B cell (primary cell): ENCODE data around the gene SMC3. TPM values are rescaled to one million over a fixed set of nuclear protein-coding genes. Genes with fewer than 3 reads are reported as not detected.

Experiments
- ATAC-seq: fragments of 200-7000 bp; cut with Tn5 transposase; one replicate; pipeline ENCODE4 v1.10.0; 2021; ENCODE audit warnings: low read depth, mild to moderate bottlenecking, moderate number of reproducible peaks, moderate library complexity
- CTCF ChIA-PET: fragments of 350-600 bp; sonication (Branson Sonifier 250); formaldehyde crosslinking; loops from one replicate; lab custom pipeline; 2021; ENCODE audit warnings: antibody characterized with exemption, inconsistent platforms; lab: Charles Lee
- POLR2A ChIA-PET: fragments of 350-600 bp; sonication (Branson Sonifier 250); formaldehyde crosslinking; loops from one replicate; lab custom pipeline; 2021; ENCODE audit warnings: antibody characterized with exemption; lab: Charles Lee
- DNase-seq: peaks from one replicate; pipeline ENCODE4 v3.0.0; 2013
- H2AFZ ChIP-seq: 2 replicates; pipeline ENCODE4 v1.6.1; 2012; ENCODE audit warnings: mild to moderate bottlenecking, low read depth, low read length; ENCODE audit not compliant: insufficient read depth, poor library complexity, severe bottlenecking
- H3K27ac ChIP-seq, 2 donors: 1 replicate in 1 of 2; 2 replicates in 1 of 2; pipeline ENCODE4 v1.5.1; 2012 to 2013; ENCODE audit warnings: low read length in 2 of 2, mild to moderate bottlenecking in 2 of 2, moderate library complexity in 1 of 2
- H3K27me3 ChIP-seq, 4 experiments: fragments of 200-600 bp in 1 of 4; sonication (generic) in 1 of 4; replicated peaks in 1 of 4; 1 replicate in 2 of 4; 2 replicates in 2 of 4; pipeline versions ENCODE4 v1.6.1 to v1.7.0; 2013 to 2016; ENCODE audit warnings: low read length in 3 of 4, mild to moderate bottlenecking in 2 of 4, mixed read lengths in 1 of 4, moderate library complexity in 1 of 4; ENCODE audit not compliant: insufficient read depth in 4 of 4, control insufficient read depth in 3 of 4; ENCODE audit errors: control extremely low read depth in 1 of 4
- H3K36me3 ChIP-seq, 2 experiments: replicated peaks in 1 of 2; 1 replicate in 1 of 2; 2 replicates in 1 of 2; pipeline versions ENCODE4 v1.6.1 to v1.7.1; 2013; ENCODE audit warnings: low read length in 1 of 2; ENCODE audit not compliant: insufficient read depth in 2 of 2, control insufficient read depth in 1 of 2; ENCODE audit errors: control extremely low read depth in 1 of 2, extremely low read depth in 1 of 2
- H3K4me1 ChIP-seq, 2 donors: fragments of 200-600 bp in 1 of 2; sonication (generic) in 1 of 2; 1 replicate in 1 of 2; 2 replicates in 1 of 2; pipeline versions ENCODE4 v1.5.1 to v1.6.1; 2013 to 2017; ENCODE audit warnings: low read length in 2 of 2; ENCODE audit not compliant: control insufficient read depth in 2 of 2, insufficient read depth in 2 of 2
- H3K4me2 ChIP-seq: replicated peaks from 2 replicates; pipeline ENCODE3; 2012; ENCODE audit warnings: mild to moderate bottlenecking, low read depth, low read length; ENCODE audit not compliant: poor library complexity, severe bottlenecking
- H3K4me3 ChIP-seq, 5 experiments: fragments of 200-600 bp in 1 of 5; sonication (generic) in 1 of 5; 1 replicate in 3 of 5; 2 replicates in 2 of 5; pipeline versions ENCODE4 v1.5.1 to v1.7.0; 2011 to 2016; ENCODE audit warnings: low read length in 4 of 5, mild to moderate bottlenecking in 4 of 5, low read depth in 2 of 5, control low read depth in 1 of 5, moderate library complexity in 1 of 5; ENCODE audit not compliant: insufficient read depth in 1 of 5; ENCODE audit errors: control extremely low read depth in 1 of 5, extremely low read depth in 1 of 5
- H3K79me2 ChIP-seq: fragments of 200-600 bp; sonication (generic); one replicate; pipeline ENCODE4 v1.6.0; 2016; ENCODE audit warnings: low read length; ENCODE audit not compliant: control insufficient read depth, insufficient read depth
- H3K9ac ChIP-seq: fragments of 200-600 bp; sonication (generic); 2 replicates; pipeline ENCODE4 v1.6.1; 2017; ENCODE audit warnings: mild to moderate bottlenecking, low read length, moderate library complexity
- H3K9me3 ChIP-seq, 3 donors: one replicate each; pipeline versions ENCODE4 v1.6.1 to v1.7.1; 2013; ENCODE audit warnings: low read length in 2 of 3; ENCODE audit not compliant: control insufficient read depth in 2 of 3, insufficient read depth in 1 of 3; ENCODE audit errors: control extremely low read depth in 1 of 3
- H4K20me1 ChIP-seq: 2 replicates; pipeline ENCODE4 v1.6.0; 2012; ENCODE audit warnings: mild to moderate bottlenecking, low read length; ENCODE audit not compliant: insufficient read depth, control insufficient read depth, poor library complexity, severe bottlenecking
- H3K27ac Mint-ChIP-seq: one replicate; pipeline ENCODE4 v1.8.0; 2021; ENCODE audit warnings: mixed read lengths
- H3K27me3 Mint-ChIP-seq: one replicate; pipeline ENCODE4 v1.8.0; 2021; ENCODE audit warnings: mixed read lengths
- H3K4me1 Mint-ChIP-seq: one replicate; pipeline ENCODE4 v1.8.0; 2021; ENCODE audit warnings: mixed read lengths
- H3K4me3 Mint-ChIP-seq: one replicate; pipeline ENCODE4 v1.8.0; 2021; ENCODE audit warnings: mixed read lengths
- H3K9me3 Mint-ChIP-seq: one replicate; pipeline ENCODE4 v1.8.0; 2022; ENCODE audit warnings: mixed read lengths; ENCODE audit not compliant: insufficient read depth
- CTCF ChIP-seq: fragments of 200-600 bp; IDR thresholded peaks from one replicate; pipeline ENCODE4 v1.8.0; 2022; ENCODE audit warnings: antibody characterized with exemption, mild to moderate bottlenecking
- EZH2 ChIP-seq: IDR thresholded peaks from 2 replicates; pipeline ENCODE4 v1.6.1; 2012; ENCODE audit warnings: borderline replicate concordance, low read depth, mild to moderate bottlenecking, moderate library complexity, low read length; ENCODE audit not compliant: insufficient read depth, poor library complexity, severe bottlenecking
- WGBS: methylation state at CpG from one replicate; pipeline ENCODE4 v1.1.5; 2013; ENCODE audit warnings: missing lambda C conversion rate; ENCODE audit not compliant: insufficient coverage; 5-methylcytosine and 5-hydroxymethylcytosine counted together
- intact Hi-C: fragments of 100-400 bp; cut with micrococcal nuclease; formaldehyde crosslinking; loops from one replicate; pipeline ENCODE4 v1.10.0; 2022
- polyA plus RNA-seq: library from polyadenylated mRNA; depleted of rRNA; stranded (reverse); fragments of >200 nt; gene quantifications from 2 replicates; pipeline ENCODE4 v1.2.3, GENCODE V29; 2012
- total RNA-seq, 2 donors: library from RNA; stranded (reverse); fragments of 120-200 nt in 1 of 2; gene quantifications; 1 replicate in 1 of 2; 2 replicates in 1 of 2; pipeline versions ENCODE4 v1.2.3 to v1.2.4, GENCODE V29; 2013 to 2022

The SMC3 gene
- total and polyA plus RNA-seq, 2 donors (not counting 1 experiment from before 2014, with no cell fraction given) = 6.1 to 45.8 TPM

GRCh38 chr10:110641256-110641655 is 73.8 kb downstream of the SMC3 start:
- Histone ChIP-seq H3K4me1 (peaks cover 18 to 30% of the 10 kb centered on the region in 2 donors), H4K20me1 (no peaks in the 10 kb centered on the region), H3K27me3 (peaks cover 0 to 66% (median 38%) of the 10 kb centered on the region in 4 experiments), H3K36me3 (no peaks in the 10 kb centered on the region), H3K9ac (no peak overlapping the region), H3K27ac (no peak overlapping the region), H3K9me3 (peaks cover 0 to 9% (median 0%) of the 10 kb centered on the region in 3 donors), H3K79me2 (no peaks in the 10 kb centered on the region), H3K4me2 (no peak overlapping the region), H3K4me3 (no peak overlapping the region), H2AFZ (no peak overlapping the region)
- no CpG with 5 or more reads among the region's 5 CpGs for WGBS
- TF ChIP-seq CTCF = no peak
- TF ChIP-seq EZH2 = no peak
- peaks cover 30% of the 10 kb centered on the region for H3K4me1 Mint-ChIP-seq
- no peak overlapping the region for H3K27ac Mint-ChIP-seq
- peak; percentile 15 for DNase-seq
- CTCF ChIA-PET = no interaction called here
- no peaks in the 10 kb centered on the region for H3K9me3 Mint-ChIP-seq
- H3K4me3 Mint-ChIP-seq = no peak overlapping the region
- POLR2A ChIA-PET = no interaction called here
- intact Hi-C loops = no loop called here
- peaks cover 69% of the 10 kb centered on the region for H3K27me3 Mint-ChIP-seq
- ATAC-seq = no peak

- Histone ChIP-seq H2AFZ (no peak overlapping the region), H3K27ac (no peak overlapping the region), H3K27me3 (peaks cover 0 to 62% (median 42%) of the 10 kb centered on the region in 4 experiments), H3K4me3 (no peak overlapping the region), H3K4me2 (peak overlapping the region; percentile 92), H3K9me3 (peaks cover 0 to 9% (median 0%) of the 10 kb centered on the region in 3 donors), H3K4me1 (peaks cover 18 to 30% of the 10 kb centered on the region in 2 donors), H3K79me2 (no peaks in the 10 kb centered on the region), H3K36me3 (no peaks in the 10 kb centered on the region), H3K9ac (no peak overlapping the region), H4K20me1 (no peaks in the 10 kb centered on the region)
- ChIA-PET POLR2A (no interaction called here), CTCF (no interaction called here)
- H3K4me1 Mint-ChIP-seq = peaks cover 30% of the 10 kb centered on the region
- ATAC-seq (no peak), DNase-seq (peak; percentile 10)
- WGBS = 44% methylated on average over 6 of the region's 14 CpGs
- H3K4me3 Mint-ChIP-seq = peak overlapping the region; percentile 84
- H3K27ac Mint-ChIP-seq = peak overlapping the region; percentile 39
- peaks cover 74% of the 10 kb centered on the region for H3K27me3 Mint-ChIP-seq
- intact Hi-C loops = loop anchor here (1.0 kb wide), 1 partner anchor 30 kb away; no protein-coding TSS in a partner anchor
- TF ChIP-seq EZH2 (no peak), CTCF (no peak)
- H3K9me3 Mint-ChIP-seq = no peaks in the 10 kb centered on the region
These were observed 74.9 kb downstream of the SMC3 start for GRCh38 chr10:110642204-110643034.
